Endometrial microvascular endothelial cells (primary cell): ENCODE results near the gene CPLANE1. TPM values are rescaled to one million over a fixed set of nuclear protein-coding genes. Genes with fewer than 3 reads are reported as not detected.
"Not testable (repeated sequence)": the region's sequence is repeated elsewhere in the genome, so short reads cannot be mapped to it uniquely, and the experiment has no call there.

Experiments used
- in situ Hi-C: cut with HindIII; loops from 2 replicates; pipeline ENCODE4 v1.10.0; 2017; ENCODE audit warnings: low sequenced_read_pairs, low pct_unique_long_range_greater_than_20kb; ENCODE audit errors: inconsistent ontology term
- total RNA-seq: library from RNA; depleted of rRNA; stranded (reverse); fragments of >200 nt; gene quantifications from one replicate; pipeline ENCODE4 v1.2.3, GENCODE V29; 2015; ENCODE audit errors: inconsistent ontology term

Gene CPLANE1
- total RNA-seq, 1 donor from 2014 or later, result 13.9 TPM

GRCh38 chr5:37086466-37087173 is 162.6 kb downstream of the CPLANE1 start:
- in situ Hi-C loops, result no loop called here

- in situ Hi-C loops, result not testable (repeated sequence)
Measured at GRCh38 chr5:37086026-37086425, 163.2 kb downstream of the CPLANE1 start.

- in situ Hi-C loops, result not testable (repeated sequence)
Measured at GRCh38 chr5:37082977-37083376, 166.2 kb downstream of the CPLANE1 start.

- in situ Hi-C loops, result no loop called here
Measured at GRCh38 chr5:37080697-37081096, 168.5 kb downstream of the CPLANE1 start.

- in situ Hi-C loops, result no loop called here
Measured at GRCh38 chr5:37077146-37077545, 172.0 kb downstream of the CPLANE1 start.

GRCh38 chr5:37075399-37075950 is 173.7 kb downstream of the CPLANE1 start:
- in situ Hi-C loops, result no loop called here

GRCh38 chr5:37071901-37072581 is 177.1 kb downstream of the CPLANE1 start:
- in situ Hi-C loops, result no loop called here

GRCh38 chr5:37071487-37071886 is 177.7 kb downstream of the CPLANE1 start:
- in situ Hi-C loops, result no loop called here

GRCh38 chr5:37064442-37064841 is 184.7 kb downstream of the CPLANE1 start:
- in situ Hi-C loops, result no loop called here

- in situ Hi-C loops, result no loop called here
Measured at GRCh38 chr5:37063739-37064138, 185.4 kb downstream of the CPLANE1 start.

- in situ Hi-C loops, result no loop called here
Measured at GRCh38 chr5:37060030-37060429, 189.1 kb downstream of the CPLANE1 start.

- in situ Hi-C loops, result no loop called here
Measured at GRCh38 chr5:37056762-37057161, 192.4 kb downstream of the CPLANE1 start.

Other genes with a start within 250 kb of the CPLANE1 start
- gene NUP155, start 121.7 kb upstream of the CPLANE1 start, total RNA-seq, result 37.7 TPM
- gene WDR70, start 129.9 kb upstream of the CPLANE1 start, total RNA-seq, result 19.3 TPM